Measurements from ENCODE around the gene RAB26.
"Not testable (repeated sequence)": the region's sequence is repeated elsewhere in the genome, so short reads cannot be mapped to it uniquely, and the experiment has no call there.

Gene RAB26, protein sequence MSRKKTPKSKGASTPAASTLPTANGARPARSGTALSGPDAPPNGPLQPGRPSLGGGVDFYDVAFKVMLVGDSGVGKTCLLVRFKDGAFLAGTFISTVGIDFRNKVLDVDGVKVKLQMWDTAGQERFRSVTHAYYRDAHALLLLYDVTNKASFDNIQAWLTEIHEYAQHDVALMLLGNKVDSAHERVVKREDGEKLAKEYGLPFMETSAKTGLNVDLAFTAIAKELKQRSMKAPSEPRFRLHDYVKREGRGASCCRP

DNA sequence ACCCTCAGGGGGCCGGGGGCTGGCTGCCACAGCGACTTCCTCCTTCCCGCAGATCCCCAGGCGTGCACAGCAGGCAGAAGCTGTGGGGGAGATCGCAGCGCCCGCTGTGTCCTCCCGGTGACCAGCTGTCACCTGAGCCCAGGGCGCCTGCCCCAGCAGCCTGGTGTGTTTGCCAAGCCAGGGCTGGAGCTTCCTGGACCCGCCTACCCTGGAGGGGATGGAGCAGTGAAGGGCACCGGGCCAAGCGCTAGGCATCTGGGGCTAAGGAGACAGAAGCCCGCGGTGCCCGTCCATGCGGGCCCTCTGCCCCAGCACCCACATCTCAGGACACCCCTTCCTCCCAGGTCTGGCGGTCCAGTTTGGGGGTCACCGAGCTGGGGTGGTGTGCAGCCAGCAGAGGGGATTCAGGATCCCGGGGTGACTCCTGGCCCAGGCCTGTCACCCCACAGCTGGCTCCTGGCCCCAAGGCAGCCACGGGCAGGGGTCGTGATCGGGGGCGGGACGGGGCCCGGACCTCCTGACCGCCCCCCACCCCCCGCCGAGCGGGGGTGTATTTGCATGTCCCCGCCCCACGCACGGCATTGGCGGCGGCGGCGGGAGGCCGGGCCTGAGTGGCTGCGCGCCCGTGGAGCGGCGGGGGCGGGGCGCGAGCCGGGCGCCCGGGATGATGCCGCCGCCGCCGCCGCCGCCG lies at the start of gene RAB26:
Gene RAB26 (plus strand): TSS at position 645 of the 691 bp plus-strand sequence. CDS start 159 bp downstream, outside the sequence.
- no peak for DNase-seq (ENCODE audit: low read depth in 2 of 2)

GRCh38 chr16:2101581-2101980 lies 46.8 kb upstream of the RAB26 start:
- not testable (repeated sequence) for DNase-seq (ENCODE audit: low read depth in 2 of 2)

DNA sequence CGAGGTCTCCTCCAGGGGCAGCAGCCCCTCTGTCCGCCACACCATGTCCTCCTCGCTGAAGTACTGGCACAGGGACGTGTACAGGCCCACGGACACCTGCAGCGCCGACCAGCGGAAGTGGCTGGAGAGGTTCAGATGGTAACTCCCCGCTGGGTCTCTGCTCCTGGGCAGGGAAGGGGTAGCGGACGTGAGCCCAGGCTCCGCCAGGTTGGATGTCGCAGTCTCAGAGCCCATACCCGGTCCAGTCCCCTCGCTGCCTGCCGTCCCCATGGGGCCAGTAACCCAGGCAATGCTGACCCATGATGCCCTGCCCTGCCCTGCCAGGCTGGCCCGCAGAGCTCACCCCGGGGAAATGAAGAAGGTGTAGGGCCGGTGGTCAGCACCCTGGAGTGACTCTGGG lies 46.0 kb upstream of the RAB26 start:
- no peak for DNase-seq (ENCODE audit: low read depth in 2 of 2)

GRCh38 chr16:2104464-2104863 lies 44.0 kb upstream of the RAB26 start:
- DNase-seq (ENCODE audit: low read depth in 2 of 2): not testable (repeated sequence)

GRCh38 chr16:2105291-2105690 lies 43.1 kb upstream of the RAB26 start:
- DNase-seq (ENCODE audit: low read depth in 2 of 2): not testable (repeated sequence)

DNA sequence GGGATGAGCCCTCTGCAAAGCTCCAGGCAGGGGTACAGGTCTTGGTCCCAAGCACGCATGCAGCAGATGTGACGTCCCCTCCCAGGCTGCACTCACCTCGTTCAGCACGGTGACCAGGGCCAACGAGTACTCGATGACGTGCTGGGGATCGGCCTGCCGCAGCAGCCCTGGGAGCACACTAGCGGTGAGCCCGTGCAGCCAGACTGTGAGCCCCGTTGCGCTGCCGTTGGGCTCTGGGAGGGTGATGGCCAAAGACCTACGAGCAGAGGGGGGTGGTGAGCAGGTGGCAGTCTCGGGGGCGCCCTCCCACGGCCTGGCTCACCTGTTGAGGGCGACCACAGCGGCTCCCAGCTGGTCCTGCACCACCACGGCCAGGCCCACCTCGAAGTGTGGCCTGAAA lies 42.7 kb upstream of the RAB26 start:
- DNase-seq (ENCODE audit: low read depth in 2 of 2): not testable (repeated sequence)

DNA sequence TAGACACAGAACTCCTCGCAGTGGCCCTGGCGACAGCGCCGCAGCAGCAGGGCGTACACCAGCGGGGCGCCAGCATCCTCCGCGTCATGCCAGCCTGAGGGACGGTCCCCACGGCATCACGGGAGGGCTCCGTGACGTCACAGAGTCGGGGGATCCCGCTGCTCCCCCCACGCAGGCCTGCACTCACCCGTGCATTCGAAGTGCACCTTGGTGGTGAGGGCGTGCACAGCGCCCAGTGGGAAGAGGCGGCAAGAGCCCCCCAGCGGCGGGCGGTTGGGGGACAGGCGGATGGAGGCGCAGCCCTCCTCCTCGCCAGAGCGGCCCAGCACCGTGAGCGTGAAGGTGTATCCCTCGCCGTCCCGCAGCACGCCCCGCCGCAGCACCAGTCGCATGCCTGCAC lies 42.2 kb upstream of the RAB26 start:
- not testable (repeated sequence) for DNase-seq (ENCODE audit: low read depth in 2 of 2)

DNA sequence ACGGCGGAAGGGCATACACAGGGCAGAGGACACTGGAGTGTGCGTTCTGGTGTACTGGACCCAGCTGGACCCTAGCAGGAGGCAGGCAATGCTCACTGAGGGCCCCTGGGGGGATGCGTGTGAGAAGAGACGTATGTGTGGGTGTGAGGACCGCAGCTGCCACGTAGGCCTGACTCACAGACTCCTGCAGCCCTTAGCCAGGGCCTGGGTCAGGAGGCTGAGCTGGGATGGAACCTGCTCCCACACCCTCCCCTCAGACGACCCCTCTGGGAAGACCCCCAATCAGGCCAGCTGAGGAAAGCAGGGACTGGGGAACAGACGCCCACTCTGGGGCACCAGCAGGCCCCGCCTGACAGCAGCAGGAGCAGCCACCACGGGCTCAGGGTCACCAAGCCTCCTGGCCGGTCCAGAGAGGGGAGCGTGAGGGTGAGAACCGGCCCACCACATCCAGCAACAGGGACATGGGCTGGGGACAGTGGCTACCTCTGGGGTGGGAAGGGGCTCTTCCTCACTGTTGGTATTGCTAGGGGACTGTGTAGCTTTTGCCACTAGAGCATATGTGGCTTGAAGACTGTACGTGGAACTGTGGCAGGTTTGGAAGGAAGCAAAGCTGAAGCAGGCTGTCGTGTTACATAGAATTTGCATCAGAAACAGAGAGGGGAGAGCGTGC lies 41.2 kb upstream of the RAB26 start:
- DNase-seq (ENCODE audit: low read depth in 2 of 2): not testable (repeated sequence)

- DNase-seq (ENCODE audit: low read depth in 2 of 2): not testable (repeated sequence)
Measured at GRCh38 chr16:2107791-2108125, 40.7 kb upstream of the RAB26 start.

DNA sequence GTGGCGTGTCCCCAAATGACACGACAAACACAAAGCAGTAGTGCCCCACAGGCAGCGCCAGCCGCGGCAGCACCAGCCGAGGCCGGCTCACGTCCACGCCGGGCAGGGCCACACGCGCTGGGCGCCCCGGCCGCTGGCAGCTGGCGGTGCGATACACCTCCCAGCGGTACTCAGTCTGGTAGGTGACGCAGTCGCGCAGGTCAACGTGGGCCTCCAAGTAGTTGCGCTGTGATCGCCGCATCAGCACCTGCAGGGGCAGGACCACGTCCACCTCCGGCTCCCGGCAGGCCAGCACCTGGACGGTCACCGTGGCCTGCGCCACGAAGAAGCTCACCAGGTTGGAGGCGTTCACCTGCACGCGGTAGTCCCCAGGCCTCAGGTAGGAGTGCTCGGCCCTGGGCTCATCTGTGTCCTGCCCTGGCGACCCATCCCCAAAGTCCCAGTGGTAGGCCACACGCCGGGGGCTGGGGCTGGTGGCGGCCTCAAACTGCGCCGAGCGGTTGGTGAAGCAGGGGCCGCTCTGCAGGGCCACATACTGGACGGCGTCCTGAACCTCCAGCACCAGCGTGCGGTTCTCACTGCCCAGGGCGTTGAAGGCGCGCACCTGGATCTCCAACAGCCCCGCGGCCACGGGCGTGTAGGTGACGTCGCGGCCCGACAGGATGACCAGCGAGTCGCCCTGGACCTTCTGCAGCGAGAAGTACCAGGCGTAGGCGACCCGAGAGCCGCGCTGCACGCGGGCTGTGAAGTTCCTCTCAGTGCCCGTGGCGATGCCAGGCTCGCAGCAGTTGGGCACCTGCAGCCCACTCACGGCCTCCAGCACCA lies 39.8 kb upstream of the RAB26 start:
- DNase-seq (ENCODE audit: low read depth in 2 of 2): not testable (repeated sequence)

DNA sequence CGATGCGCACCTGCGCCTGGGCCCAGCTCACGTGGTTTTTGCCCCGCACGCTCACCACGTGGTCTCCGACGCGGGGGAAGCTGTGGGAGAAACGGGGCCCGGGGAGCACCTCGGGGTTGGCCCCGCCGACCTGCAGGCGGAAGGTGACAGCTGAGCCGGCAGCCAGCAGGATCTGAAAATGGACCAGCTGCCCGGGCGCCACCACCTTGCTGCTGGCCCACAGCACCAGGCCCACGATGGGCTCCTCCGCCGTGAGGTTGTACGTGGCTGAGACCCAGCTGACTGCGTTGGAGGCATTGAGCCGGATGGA lies 39.2 kb upstream of the RAB26 start:
- not testable (repeated sequence) for DNase-seq (ENCODE audit: low read depth in 2 of 2)

GRCh38 chr16:2109872-2110271 lies 38.6 kb upstream of the RAB26 start:
- not testable (repeated sequence) for DNase-seq (ENCODE audit: low read depth in 2 of 2)

- not testable (repeated sequence) for DNase-seq (ENCODE audit: low read depth in 2 of 2)
Measured at GRCh38 chr16:2110332-2111008, 38.0 kb upstream of the RAB26 start.

DNA sequence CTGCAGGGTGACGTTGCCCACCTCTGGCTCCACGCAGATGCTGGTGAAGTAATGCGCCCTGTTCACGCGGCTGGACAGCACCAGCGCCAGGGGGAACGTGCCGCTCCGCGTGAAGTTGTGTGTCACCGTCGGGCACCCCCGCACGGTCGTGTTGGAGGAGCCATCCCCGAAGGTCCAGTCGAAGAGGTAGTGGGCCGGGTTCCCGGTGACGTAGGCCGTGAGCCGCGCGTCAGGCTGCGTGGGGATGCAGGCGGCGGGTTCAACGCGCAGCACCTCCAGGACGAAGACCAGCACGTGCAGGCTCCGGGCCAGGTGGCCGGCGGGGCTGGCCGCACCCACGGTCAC lies 37.4 kb upstream of the RAB26 start:
- not testable (repeated sequence) for DNase-seq (ENCODE audit: low read depth in 2 of 2)

GRCh38 chr16:2111412-2112335 lies 36.8 kb upstream of the RAB26 start:
- not testable (repeated sequence) for DNase-seq (ENCODE audit: low read depth in 2 of 2)

- not testable (repeated sequence) for DNase-seq (ENCODE audit: low read depth in 2 of 2)
Measured at GRCh38 chr16:2112539-2113106, 35.8 kb upstream of the RAB26 start.

GRCh38 chr16:2114225-2114624 lies 34.2 kb upstream of the RAB26 start:
- DNase-seq (ENCODE audit: low read depth in 2 of 2): not testable (repeated sequence)

DNA sequence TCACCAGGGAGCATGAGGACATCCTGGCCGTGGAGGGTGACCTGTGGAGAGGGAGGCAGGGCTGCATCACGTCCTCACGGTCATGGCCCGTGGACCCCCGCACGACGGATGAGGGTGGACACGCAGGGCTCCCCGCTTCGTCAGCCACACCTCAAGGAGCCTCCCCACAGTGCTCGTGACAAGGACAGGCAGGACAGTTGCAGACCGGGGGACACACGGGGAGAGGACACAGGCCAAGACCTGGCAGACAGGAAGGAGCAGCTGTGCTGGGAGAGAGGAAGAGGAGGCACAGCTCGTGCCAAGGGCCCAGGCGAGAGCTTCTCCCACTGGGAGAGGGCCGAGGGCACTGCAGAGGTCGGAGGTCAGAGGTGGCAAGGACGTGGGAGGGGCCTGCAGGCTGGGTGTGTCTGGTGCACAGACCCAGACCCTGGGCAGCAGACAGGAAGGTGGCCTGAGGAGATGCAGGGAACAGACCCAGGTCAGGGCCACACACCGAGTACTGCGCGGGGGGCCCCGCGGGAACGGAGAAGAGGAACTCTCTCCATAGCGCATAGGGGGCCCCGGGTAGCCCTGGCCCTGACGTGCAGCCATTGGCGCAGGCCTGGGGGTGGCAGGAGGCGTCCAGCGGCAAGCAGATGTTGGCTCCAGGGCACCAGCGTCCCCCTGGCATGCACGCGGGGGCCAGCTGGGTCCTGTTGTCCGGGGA lies 33.4 kb upstream of the RAB26 start:
- not testable (repeated sequence) for DNase-seq (ENCODE audit: low read depth in 2 of 2)

DNA sequence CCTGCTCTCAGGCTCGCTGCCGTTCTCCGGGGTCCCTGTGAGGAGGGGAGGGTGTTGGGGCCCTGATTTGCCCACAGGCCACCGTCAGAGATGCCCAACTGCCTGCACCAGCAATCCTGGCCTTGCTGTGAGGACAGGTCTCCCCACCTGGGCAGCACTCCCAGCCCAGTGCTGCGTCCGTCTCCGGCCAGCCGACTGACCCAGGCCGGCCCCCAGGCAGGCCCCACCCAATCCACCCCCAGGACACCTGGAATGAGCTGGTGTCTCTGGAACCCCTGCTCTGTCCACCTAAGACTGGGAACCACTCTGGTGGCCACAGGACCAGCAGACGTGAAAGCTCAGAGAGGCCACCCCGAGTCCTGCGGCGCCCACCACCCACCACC lies 32.8 kb upstream of the RAB26 start:
- no peak for DNase-seq (ENCODE audit: low read depth in 2 of 2)

GRCh38 chr16:2116428-2116827 lies 32.0 kb upstream of the RAB26 start:
- DNase-seq (ENCODE audit: low read depth in 2 of 2): not testable (repeated sequence)
